ENCODE measurements around the gene TMEM120B.
"Not testable (repeated sequence)": the region's sequence is repeated elsewhere in the genome, so short reads cannot be mapped to it uniquely, and the experiment has no call there.

The TMEM120B gene

DNA sequence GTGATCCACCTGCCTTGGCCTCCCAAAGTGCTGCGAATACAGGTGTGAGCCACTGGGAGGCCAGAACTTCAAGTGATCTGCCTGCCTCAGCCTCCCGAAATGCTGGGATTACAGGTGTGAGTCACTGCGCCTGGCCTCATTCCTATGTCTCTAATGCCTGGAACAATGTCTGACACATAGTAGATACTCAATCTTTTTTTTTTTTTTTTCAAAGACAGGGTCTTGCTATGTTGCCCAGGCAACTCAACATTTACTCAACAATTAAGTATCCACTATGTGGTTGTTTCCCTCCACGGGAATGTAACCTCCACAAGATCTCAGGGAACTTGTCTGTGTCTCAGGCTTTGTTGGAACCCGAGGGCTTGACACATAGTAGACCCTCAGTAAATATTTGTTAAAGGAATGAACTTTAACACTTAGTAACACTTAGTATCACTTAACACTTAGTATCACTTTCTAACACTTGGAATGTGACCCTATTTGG lies 3.0 kb upstream of the TMEM120B start:
- no peak for DNase-seq

DNA sequence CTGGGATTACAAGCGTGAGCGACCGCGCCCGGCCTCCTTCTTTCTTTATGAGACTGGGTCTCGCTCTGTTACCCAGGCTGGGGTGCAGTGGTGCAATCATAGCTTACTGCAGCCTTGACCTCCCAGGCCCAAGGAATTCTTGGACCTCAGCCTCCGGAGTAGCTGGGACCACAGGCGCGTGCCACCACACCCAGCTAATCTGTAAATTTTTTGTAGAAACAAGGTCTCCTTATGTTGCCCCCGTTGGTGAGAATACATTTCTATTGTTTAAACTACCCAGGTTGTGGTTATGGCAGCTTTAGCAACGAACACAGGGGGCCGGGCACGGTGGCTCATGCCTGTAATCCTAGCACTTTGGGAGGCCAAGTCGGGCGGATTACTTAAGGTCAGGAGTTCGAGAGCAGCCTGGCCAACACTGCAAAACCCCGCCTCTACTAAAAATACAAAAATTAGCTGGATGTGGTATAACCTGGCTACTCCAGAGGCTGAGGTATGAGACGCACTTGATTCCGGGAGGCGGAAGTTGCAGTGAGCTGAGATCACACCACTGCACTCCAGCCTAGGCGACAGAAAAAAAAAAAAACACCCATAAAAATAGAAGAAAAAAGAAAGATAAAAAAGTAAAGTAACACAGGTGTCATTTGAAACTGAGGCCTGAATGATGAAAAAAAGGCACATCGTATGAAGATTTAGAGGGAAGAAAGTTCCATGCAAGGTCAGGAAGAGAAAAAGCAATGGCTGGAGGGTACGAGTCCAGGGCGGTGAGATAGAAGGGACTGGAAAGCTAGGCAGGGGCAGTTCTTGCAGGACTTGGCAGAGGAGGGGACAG lies 977 bp upstream of the TMEM120B start:
- peak; percentile 35 for DNase-seq

DNA sequence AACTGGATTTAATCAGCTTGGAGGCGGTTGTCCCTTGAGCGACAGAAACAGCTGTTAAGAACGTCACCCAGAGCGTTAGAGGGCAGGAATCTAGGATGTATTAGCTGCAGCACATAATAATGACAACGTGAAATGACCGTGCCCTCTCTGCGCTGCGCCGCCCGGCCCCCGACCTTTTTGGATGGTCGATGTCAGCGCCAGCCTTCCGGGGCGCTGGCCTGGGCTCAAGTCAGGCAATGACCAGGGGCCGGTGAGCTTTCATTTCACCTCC lies 427 bp upstream of the TMEM120B start:
- DNase-seq: peak; percentile 87

DNA sequence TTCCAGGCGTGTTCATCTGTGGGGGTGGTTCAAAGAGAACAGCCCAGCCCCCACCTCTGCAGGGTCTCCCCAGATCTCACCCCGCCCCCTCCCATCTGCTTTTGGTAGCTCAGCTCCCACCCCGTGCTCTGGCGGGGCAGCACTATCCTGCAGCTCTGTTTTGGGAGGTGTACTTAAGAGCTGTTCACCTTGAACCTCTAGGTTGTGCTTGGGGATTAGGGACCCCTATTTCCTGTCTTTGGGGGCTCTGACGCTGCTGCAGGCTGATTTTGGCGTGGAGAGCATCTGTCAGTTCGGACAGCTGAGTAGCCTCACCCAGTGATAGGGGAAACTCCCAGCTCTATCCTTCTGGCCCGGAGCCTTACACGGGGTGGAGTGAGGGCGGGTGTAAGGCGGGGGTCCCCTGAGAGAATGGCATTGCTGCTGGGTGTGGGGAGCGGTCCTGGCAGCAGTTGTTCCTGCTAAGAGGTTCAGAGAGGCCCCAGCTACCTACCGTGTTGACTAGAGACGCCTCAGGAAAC lies 765 bp downstream of the TMEM120B start:
- DNase-seq: peak; percentile 67

DNA sequence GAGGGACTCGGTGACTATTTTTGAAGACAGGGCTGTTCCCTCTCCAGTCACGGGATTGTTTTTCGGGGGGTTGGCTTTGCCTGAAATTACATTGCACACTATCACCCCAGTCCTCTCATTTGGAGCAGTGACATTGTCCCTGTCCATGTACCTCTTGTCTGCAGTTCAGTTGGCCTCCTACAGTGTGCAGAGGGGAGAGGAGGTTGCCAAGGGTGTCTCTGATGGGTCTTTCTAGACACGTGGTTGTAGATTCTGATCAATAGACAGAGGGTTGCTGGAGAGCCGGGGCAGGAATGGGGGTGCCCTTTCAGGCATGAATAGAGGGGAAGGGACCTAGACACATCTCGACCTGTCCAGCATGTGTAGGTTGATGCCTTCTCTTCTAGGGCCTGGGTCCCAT lies 1.2 kb downstream of the TMEM120B start:
- peak; percentile 54 for DNase-seq

DNA sequence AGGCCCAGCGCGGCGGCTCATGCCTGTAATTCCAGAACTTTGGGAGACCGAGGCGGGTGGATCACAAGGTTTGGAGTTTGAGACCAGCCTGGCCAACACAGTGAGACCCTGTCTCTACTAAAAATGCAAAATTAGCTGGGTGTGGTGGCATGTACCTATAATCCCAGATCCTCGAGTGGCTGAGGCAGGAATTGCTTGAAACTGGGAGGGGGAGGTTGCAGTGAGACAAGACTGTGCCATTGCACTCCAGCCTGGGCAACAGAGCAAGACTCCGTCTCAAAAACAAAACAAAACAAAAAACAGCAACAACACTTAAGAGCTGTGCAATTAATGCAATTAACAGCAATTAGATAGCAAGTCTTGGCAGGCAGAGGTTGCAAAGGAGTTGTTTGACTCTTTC lies 2.5 kb downstream of the TMEM120B start:
- DNase-seq: not testable (repeated sequence)

DNA sequence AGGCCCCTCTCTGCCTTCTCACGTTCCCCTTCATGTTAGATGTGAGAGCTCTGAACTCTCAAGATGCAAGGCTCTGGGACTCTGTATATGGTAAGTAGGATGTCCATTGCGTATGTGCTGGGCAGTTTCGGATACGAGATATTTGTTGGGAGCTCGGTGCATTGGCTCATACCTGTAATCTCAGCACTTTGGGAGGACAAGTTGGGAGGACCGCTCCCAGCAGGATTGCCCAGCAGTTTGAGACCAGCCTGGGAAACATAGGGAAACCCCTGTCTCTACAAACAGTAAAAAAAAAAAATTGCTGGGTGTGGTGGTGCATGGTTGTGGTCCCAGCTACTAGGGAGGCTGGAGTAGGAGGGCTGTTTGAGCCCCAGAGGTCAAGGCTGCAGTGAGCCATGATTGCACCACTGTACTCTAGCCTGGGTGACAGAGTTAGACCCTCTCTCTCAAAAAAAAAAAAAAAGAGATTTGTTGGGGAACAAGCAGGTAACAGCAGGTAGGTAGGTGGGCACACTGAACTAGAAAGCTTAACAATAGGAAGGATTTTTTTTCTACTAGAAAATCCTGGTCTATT lies 3.4 kb downstream of the TMEM120B start:
- DNase-seq: no peak

DNA sequence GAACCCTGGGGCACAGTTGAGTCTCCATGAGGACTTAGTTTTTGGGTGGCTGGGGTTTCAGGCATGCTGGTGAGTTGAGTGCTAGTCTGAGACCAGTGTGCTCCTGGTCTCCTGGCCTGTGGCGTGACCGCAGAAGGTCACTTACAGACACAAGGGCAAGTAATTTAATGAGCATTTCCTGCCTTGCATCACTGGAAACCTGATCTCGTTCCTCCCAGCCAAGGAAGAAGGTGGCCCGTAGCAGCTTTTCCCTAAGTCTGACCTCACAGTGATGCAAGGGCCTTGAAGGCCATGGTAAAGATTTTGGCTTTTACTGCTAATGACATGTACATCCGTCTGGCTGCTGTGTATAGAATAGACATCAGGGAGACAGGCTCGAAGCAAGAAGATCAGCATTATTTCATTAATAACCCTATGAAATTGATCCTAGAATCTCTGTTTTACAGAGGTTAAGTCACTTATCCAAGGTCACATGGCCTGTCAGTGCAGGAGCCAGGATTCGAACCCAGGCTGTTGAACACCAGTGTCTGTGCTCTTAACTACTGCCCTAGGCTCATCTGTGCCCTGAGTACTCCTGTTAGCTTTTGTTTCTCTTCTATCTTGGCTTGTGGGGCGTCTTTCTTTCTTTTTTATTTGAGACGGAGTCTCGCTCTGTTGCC lies 4.6 kb downstream of the TMEM120B start:
- no peak for DNase-seq

DNA sequence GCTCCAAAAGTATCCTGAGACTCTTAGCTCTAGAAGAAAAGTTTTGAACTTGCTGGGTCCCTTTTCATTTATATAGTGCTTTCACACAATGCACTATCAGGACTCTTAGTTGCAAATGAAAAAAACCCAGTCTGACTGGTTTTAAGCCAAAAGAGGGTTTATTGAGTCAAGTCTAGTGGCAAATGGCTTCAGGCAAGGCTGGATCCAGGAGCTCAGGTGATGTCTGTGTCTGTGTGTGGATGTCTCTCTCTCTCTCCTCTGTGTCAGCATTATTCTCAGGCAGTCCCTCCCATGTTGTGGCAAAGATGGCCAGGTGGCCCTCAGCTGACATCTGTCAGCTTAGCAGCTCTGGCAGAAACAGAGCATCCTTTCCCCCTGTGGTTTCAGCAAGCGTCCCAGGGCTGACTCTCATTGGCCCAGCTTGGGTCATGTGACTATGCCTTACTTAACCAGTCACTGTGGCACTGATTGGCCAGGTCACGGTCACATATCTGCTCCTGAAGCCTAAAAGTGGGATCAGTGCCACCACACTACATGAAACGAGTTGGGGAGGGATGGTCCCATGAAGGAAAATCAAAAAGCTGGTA lies 6.2 kb downstream of the TMEM120B start:
- no peak for DNase-seq

DNA sequence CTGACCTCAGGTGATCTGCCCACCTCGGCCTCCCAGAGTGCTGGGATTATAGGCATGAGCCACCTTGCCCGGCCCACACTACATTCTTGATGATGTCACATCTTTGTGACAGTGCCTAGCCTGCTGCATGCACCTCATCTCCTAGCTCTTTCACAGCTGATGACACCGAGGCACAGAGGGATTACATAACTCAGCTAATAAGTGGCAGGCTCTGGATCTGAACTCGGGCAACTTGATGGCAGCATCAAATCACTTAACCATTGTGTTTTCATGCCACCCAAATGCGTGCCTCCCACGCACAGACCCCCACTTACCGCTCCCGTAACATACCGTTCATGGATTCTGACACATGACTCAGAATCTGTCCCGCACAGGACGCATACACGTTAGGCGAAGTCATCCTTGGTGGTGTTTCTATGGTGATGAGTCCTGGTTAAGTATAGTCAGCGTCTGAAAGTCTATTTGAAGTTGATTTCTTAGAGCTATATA lies 7.4 kb downstream of the TMEM120B start:
- DNase-seq: no peak

DNA sequence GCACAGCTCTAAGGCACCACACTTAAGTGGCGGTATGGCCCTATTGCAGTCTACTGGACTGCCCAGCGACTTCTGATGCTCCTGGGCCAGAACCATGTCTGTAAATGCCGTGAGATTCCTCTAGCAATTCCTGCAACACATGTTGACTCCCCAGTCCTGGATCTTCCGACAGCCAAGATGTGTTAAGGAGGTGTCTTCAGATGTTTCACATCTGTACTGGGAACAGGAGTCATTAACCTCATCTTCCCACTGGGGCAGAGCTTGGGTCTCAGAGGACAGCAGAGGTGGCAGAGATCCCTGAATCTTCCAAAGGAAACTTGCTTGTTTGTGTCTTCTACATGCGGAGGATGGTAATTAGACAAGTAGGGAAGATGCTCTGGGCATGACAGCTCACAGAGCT lies 8.2 kb downstream of the TMEM120B start:
- DNase-seq: no peak

DNA sequence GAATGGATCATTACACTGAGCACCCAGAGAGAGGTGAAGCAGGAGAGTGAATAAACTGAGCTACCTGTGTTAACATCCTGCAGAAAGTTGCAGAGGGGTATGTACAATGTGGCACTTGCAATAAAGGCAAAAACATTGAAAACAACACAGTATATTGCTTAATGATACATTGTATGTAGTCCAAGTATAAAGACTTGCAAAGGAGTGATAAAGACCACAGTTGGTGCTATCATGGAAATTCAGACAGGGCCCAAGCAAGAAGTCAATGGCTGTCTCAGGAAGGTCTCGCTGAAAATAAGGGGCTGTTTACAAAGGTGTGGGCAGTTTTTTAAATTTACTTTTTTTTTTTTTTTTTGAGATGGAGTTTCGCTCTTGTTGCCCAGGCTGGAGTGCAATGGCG lies 10.0 kb downstream of the TMEM120B start:
- peak; percentile 70 for DNase-seq

DNA sequence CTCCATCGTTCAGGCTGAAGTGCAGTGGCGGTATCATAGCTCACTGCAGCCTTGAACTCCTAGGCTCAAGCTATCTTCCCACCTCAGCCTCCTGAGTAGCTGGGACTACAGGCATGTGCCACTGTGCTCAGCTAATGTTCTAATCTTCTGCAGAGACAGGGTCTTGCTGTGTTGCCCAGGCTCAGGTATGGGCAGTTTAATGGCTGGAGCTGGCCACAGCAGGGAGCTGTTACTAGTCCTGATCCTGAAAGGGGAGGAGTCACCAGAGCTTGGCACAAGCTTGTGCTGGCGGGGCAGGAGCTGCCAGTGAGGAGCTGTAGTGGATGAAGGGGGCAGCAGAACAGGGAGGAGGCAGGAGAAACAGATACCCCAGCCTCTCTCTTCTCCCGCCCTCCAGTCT lies 10.6 kb downstream of the TMEM120B start:
- DNase-seq: peak; percentile 37

DNA sequence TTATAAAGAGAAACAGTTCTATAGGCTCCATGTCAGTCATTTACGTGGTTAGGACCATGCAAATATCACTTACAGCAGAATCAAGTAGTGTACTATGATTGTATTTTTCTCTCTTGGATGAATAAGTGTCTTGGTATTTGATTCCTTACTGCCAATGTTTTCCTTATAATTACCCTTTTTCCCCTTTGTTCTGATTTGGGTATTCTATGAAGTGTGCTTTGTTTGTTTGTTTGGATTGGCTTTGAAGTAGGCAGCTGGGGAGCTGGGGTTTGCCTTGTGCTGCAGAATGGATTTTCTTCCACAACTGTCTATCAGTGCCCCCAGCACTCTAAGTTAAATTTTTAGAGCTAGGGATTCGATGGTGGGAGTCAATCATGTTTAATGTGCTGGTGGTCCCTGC lies 12.4 kb downstream of the TMEM120B start:
- no peak for DNase-seq

DNA sequence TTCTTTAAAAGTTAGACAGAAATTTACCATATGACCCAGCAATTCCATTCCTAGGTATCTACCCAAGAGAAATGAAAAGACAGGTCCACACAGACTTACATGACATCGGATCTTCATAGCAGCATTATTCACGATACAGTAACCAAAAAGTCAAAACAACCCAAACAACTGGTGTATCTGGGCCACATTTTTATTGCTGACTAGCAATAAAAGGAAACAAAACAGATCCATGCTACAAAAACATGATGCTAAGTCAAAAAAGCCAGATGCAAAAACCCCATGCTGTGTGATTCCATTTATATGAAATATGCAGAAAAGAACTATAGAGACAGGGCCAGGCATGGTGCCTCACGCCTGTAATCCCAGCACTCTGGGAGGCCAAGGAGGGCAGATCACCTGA lies 12.9 kb downstream of the TMEM120B start:
- DNase-seq: no peak

DNA sequence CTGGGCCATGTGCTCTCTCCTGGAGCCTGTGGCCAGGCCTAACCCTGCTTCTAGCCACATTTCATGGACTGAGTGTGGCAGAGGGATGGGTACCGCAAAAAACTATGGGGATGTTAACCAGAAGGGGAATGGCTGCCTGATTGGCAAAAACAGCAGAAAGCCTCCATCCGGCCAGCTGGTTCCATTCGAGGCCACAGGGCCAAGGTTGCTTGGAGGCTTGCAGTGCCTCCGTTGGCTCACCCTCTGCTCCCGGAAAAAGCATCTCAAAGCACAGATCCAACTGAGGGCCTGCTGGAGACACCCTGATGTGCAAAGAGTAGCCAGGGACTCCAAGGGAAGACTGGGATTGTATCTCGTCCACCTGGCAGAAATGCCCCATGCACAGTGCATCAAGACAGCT lies 16.5 kb downstream of the TMEM120B start:
- DNase-seq: no peak

DNA sequence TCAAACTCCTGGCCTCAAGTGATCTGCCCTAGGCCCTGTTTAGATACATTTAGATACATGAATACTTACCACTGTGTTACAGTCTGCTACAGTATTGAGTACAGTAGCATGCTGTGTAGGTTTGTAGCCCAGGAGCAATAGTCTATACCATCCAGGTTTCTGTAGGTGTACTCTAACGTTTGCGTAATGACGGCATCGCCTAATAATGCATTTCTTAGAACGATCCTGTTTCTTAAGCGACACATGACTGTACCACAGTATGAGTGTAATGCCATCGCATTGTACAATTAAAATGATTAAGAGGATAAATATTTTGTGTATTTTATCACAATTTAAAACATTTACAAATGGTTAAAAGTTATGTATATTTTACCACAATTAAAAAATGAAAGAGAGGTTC lies 18.9 kb downstream of the TMEM120B start:
- DNase-seq: no peak

DNA sequence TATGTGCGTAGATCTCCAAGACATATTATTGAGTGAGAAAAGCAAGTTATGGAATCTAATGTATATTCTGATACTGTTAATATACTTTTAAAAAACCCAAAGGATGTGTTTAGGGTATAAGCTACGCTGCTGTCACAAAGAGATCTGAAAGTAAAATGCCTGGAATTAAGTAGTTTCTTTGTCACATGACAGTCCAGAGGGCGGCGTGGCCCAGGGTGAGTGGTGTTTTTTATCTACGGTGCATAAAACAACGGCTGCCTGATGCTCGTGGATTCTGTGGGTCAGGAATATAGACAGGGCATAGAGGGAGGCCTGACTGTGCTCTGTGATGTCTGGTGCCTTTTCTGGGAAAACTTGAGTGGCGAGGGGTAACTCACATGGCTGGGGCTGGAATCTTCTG lies 21.3 kb downstream of the TMEM120B start:
- peak; percentile 50 for DNase-seq

DNA sequence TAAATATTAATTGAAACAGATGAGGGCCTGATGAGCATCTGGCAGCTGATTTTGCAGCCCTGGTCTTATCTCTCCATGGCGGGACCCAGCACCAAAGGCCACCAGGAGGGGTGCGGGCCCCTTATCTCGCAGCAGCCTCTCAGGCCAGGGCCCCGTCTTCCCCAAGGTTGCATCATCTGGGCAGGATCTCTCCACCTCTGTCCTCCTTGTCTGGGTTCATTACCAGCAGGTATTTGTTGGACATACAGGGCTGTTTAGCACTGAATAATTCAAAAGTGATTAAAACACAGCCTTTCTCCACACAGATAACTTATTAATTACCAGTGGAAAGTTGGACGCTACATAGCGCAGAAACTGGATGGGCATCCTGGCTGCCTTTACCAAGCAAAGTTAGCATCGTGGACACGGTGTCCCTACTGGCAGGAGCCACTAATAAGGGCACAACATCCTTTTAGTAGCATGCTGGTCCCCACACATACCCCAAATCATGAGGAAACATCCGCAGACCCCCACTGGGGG lies 25.8 kb downstream of the TMEM120B start:
- DNase-seq: peak; percentile 94

DNA sequence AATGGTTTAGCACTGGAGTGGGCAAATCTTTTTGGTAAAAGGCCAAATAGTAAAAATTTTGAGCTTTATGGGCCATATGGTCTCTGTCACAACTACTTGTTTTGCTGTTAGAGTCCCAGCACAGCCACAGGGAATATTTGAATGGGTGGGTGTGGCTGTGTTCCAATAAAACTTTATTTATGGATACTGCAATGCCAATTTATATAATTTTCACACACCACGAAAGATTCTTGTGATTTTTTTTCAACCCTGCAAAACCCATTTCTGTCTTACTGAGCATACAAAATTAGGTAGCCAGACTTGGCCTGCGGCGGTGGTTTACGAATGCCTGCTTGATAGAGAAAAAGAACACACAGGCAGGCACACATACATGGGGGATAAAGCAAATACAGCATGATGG lies 28.3 kb downstream of the TMEM120B start:
- no peak for DNase-seq

DNA sequence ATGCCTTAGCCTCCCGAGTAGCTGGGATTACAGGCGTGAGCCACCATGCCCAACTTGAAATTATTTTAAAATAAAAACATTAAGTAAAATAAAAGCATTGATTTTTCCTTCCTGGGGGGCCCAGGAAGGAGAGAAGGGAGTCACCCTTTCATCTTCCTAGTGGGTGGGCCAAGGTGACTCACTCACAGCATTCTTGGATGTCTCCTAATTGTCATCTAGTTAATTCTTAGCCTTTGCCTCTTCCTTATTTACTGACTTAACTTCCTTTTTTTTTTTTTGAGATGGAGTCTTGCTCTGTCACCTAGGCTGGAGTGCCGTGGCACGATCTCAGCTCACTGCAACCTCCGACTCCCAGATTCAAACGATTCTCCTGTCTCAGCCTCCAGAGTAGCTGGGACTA lies 29.2 kb downstream of the TMEM120B start:
- no peak for DNase-seq

DNA sequence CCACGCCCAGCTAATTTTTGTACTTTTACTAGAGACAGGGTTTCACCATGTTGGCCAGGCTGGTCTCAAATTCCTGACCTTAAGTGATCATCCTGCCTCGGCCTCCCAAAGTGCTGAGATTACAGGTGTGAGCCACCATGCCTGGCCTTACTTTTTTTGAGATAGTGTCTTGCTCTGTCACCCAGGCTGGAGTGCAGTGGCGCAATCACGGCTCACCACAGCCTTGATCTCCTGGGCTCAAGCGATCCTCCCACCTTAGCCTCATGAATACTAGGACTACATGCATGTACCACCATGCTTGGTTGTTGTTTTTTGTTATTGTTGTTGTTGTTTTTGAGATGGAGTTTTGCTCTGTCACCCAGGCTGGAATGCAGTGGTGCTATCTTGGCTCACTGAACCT lies 33.0 kb downstream of the TMEM120B start:
- DNase-seq: not testable (repeated sequence)

DNA sequence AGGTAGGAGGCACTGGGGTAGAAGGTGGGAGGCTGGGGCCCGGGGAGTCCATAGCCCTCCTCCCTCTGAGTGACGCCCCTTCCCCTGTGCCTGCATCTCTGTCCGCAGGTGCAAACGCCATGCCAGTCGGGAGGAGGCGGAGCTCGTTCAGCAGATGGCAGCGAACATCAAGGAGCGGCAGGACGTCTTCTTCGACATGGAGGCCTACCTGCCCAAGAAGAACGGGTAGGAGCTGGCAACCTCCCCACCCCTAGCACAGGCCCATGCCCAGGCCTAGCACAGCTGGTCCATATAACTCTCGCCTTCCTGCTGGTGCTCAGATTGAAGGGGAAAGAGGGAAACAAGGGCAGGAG lies 35.6 kb downstream of the TMEM120B start:
- no peak for DNase-seq
